ENCODE results near the gene MLLT1. TPM values are rescaled to one million over a fixed set of nuclear protein-coding genes. Genes with fewer than 3 reads are reported as not detected.

The MLLT1 gene
- total and polyA plus RNA-seq, 10 donors: 10.1 to 57.2 (median 25.1) TPM

- DNase-seq: no peak
- no peak overlapping the region for H3K4me3 ChIP-seq
- WGBS, 5 donors: 74 to 91% (median 86%) methylated on average over 2 of the region's 2 CpGs
- intact Hi-C loops (cut with DNase I; ENCODE audit: low total_unique reads): no loop called here
- H3K4me1 ChIP-seq: no peaks in the 10 kb centered on the region
- TF ChIP-seq POLR2A (IDR thresholded peaks at IDR 0.05) (no peak), POLR2AphosphoS5 (IDR thresholded peaks at IDR 0.05) (no peak)
- TF ChIP-seq, protein P1, sequence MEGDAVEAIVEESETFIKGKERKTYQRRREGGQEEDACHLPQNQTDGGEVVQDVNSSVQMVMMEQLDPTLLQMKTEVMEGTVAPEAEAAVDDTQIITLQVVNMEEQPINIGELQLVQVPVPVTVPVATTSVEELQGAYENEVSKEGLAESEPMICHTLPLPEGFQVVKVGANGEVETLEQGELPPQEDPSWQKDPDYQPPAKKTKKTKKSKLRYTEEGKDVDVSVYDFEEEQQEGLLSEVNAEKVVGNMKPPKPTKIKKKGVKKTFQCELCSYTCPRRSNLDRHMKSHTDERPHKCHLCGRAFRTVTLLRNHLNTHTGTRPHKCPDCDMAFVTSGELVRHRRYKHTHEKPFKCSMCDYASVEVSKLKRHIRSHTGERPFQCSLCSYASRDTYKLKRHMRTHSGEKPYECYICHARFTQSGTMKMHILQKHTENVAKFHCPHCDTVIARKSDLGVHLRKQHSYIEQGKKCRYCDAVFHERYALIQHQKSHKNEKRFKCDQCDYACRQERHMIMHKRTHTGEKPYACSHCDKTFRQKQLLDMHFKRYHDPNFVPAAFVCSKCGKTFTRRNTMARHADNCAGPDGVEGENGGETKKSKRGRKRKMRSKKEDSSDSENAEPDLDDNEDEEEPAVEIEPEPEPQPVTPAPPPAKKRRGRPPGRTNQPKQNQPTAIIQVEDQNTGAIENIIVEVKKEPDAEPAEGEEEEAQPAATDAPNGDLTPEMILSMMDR (IDR thresholded peaks at IDR 0.05 in 8 of 11, conservative IDR thresholded peaks at IDR 0.05 in 3 of 11): no peak
- peaks cover 0 to 6% (median 0%) of the 10 kb centered on the region in 8 donors for H3K9me3 ChIP-seq
- H3K27ac ChIP-seq: no peak overlapping the region
- peaks cover 0 to 48% (median 0%) of the 10 kb centered on the region in 7 donors for H3K27me3 ChIP-seq (replicated peaks in 1 of 7)
- no peaks in the 10 kb centered on the region for H3K36me3 ChIP-seq
Measured at GRCh38 chr19:6181119-6181518, 98.7 kb downstream of the MLLT1 start.

DNA sequence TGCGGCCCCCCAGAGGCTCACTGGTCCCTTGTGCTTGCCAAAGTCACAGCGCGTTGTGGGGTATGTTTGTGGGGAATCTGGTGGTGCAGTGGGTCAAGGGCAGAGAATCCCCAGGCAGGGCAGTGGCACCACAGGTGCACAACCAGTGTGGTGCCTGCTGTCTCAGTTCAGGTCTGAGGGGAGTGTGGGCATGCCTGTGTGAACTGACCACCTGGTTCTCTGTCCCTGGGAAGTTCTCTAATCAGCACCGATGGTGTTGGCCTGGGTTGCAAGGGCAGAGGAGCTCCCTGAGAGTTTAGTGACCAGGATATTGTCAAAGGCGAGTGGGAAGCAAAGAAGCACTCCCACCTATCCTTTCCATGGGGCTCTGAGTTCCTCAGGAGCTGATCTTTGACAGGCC lies 106.6 kb downstream of the MLLT1 start:
- H3K27ac ChIP-seq: no peak overlapping the region
- no peak for DNase-seq
- 84 to 90% (median 87%) methylated on average over 5 of the region's 5 CpGs for whole genome bisulfite sequencing, 5 donors

GRCh38 chr19:6172074-6172863 lies 107.5 kb downstream of the MLLT1 start:
- no peaks in the 10 kb centered on the region for H3K4me1 ChIP-seq
- H3K27ac ChIP-seq: no peak overlapping the region
- H3K27me3 ChIP-seq (replicated peaks in 1 of 7): peaks cover 0 to 17% (median 0%) of the 10 kb centered on the region in 7 donors
- H3K36me3 ChIP-seq: no peaks in the 10 kb centered on the region
- TF ChIP-seq POLR2AphosphoS5 (IDR thresholded peaks at IDR 0.05): no peak
- TF ChIP-seq POLR2A (IDR thresholded peaks at IDR 0.05): no peak
- TF ChIP-seq, protein P1 (IDR thresholded peaks at IDR 0.05 in 8 of 11, conservative IDR thresholded peaks at IDR 0.05 in 3 of 11): no peak
- no peak for DNase-seq
- intact Hi-C loops (cut with DNase I; ENCODE audit: low total_unique reads): no loop called here
- H3K4me3 ChIP-seq: no peak overlapping the region
- peaks cover 0 to 19% (median 10%) of the 10 kb centered on the region in 8 donors for H3K9me3 ChIP-seq
- 84 to 93% (median 89%) methylated on average over 3 of the region's 3 CpGs for WGBS, 5 donors

More for the DNA sequence above, 106.6 kb downstream of the MLLT1 start:
- Histone ChIP-seq H3K4me3 (no peak overlapping the region), H3K36me3 (no peaks in the 10 kb centered on the region), H3K4me1 (no peaks in the 10 kb centered on the region), H3K9me3 (peaks cover 0 to 19% (median 10%) of the 10 kb centered on the region in 8 donors), H3K27me3 (replicated peaks in 1 of 7) (peaks cover 0 to 17% (median 0%) of the 10 kb centered on the region in 7 donors)
- intact Hi-C loops (cut with DNase I; ENCODE audit: low total_unique reads): no loop called here
- no peak for TF ChIP-seq POLR2A (IDR thresholded peaks at IDR 0.05)

DNA sequence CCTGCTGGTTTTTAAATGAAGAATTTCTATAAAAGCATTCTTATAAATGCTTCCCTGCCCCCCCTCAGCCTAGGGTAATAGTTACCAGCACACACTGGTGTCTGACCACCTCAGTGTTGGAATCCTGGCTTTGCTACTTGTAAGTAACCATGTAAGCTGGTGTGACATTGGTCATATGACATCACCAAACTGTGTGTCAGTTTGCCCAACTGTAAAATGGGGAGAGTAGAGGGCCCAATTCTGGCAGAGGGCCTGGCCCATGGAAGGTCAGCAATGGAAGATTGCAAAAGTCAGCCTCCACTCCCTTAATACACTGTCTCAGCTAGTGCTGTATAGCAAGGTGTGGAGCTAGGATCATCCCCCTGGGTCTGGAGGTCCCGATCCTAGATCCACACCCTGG lies 112.7 kb downstream of the MLLT1 start:
- intact Hi-C loops (cut with DNase I; ENCODE audit: low total_unique reads): no loop called here
- Histone ChIP-seq H3K4me1 (peaks cover 0 to under 1% (median 0%) of the 10 kb centered on the region in 6 donors), H3K9me3 (peaks cover 0 to 18% (median 10%) of the 10 kb centered on the region in 8 donors), H3K4me3 (no peak overlapping the region), H3K27me3 (replicated peaks in 1 of 7) (no peaks in the 10 kb centered on the region), H3K36me3 (no peaks in the 10 kb centered on the region), H3K27ac (no peak overlapping the region)
- WGBS, 5 donors: 92 to 100% (median 100%) methylated on average over 1 of the region's 1 CpG
- no peak for TF ChIP-seq POLR2A (IDR thresholded peaks at IDR 0.05)
- no peak for TF ChIP-seq POLR2AphosphoS5 (IDR thresholded peaks at IDR 0.05)
- TF ChIP-seq, protein P1 (IDR thresholded peaks at IDR 0.05 in 8 of 11, conservative IDR thresholded peaks at IDR 0.05 in 3 of 11): no peak
- DNase-seq: no peak
